SK-N-SH treated with all-trans-retinoic acid at 6 μM for 48 hours (cell line): ENCODE results near the gene PHF21B.

Source experiments
- ATAC-seq: fragments of 200-7000 bp; cut with Tn5 transposase; 3 replicates; pipeline ENCODE4 v1.9.1; 2020; ENCODE audit warnings: mild to moderate bottlenecking, moderate library complexity
- ARNTL ChIP-seq: fragments of 450-650 bp; formaldehyde crosslinking; IDR thresholded peaks from 2 replicates; pipeline ENCODE4 v1.5.0; 2020; ENCODE audit warnings: low read depth, mild to moderate bottlenecking, moderate library complexity, borderline replicate concordance
- CREB5 ChIP-seq: fragments of 250-450 bp; sonication (Bioruptor Pico); IDR thresholded peaks from 2 replicates; pipeline ENCODE4 v1.5.1; 2020; ENCODE audit warnings: low read depth, mild to moderate bottlenecking, moderate library complexity
- CSDC2 ChIP-seq: fragments of 250-450 bp; sonication (Bioruptor Pico); IDR thresholded peaks from 2 replicates; pipeline ENCODE4 v1.5.0; 2020; ENCODE audit warnings: mild to moderate bottlenecking, moderate library complexity
- ESRRG ChIP-seq: fragments of 250-450 bp; sonication (Bioruptor Pico); IDR thresholded peaks from 2 replicates; pipeline ENCODE4 v1.6.1; 2021; ENCODE audit warnings: mild to moderate bottlenecking
- ISL1 ChIP-seq: fragments of 250-450 bp; sonication (Bioruptor Pico); IDR thresholded peaks from 2 replicates; pipeline ENCODE4 v2.1.2; 2022; ENCODE audit warnings: mild to moderate bottlenecking, moderate library complexity
- OSR1 ChIP-seq: fragments of 250-450 bp; sonication (Bioruptor Pico); IDR thresholded peaks from 2 replicates; pipeline ENCODE4 v1.8.0; 2022; ENCODE audit warnings: moderate library complexity, mild to moderate bottlenecking, inconsistent platforms
- PATZ1 ChIP-seq: fragments of 250-450 bp; sonication (Bioruptor Pico); IDR thresholded peaks from 2 replicates; pipeline ENCODE4 v1.8.0; 2020; ENCODE audit warnings: mild to moderate bottlenecking, moderate library complexity, borderline replicate concordance
- PPARA ChIP-seq: fragments of 250-450 bp; sonication (Bioruptor Pico); IDR thresholded peaks from 2 replicates; pipeline ENCODE4 v1.5.0; 2020; ENCODE audit warnings: mild to moderate bottlenecking, borderline replicate concordance
- SNAI2 ChIP-seq: fragments of 250-450 bp; sonication (Bioruptor Pico); IDR thresholded peaks from 2 replicates; pipeline ENCODE4 v1.5.0; 2020; ENCODE audit warnings: mild to moderate bottlenecking, moderate library complexity
- TCF4 ChIP-seq: fragments of 250-450 bp; sonication (Bioruptor Pico); IDR thresholded peaks from 2 replicates; pipeline ENCODE4 v1.8.0; 2021; ENCODE audit warnings: mild to moderate bottlenecking, moderate library complexity, borderline replicate concordance
- TSHZ2 ChIP-seq: fragments of 250-450 bp; sonication (Bioruptor Pico); IDR thresholded peaks from 2 replicates; pipeline ENCODE4 v1.5.0; 2020; ENCODE audit warnings: mild to moderate bottlenecking, moderate library complexity
- ZFP3 ChIP-seq: fragments of 250-450 bp; sonication (Bioruptor Pico); IDR thresholded peaks from 2 replicates; pipeline ENCODE4 v1.5.0; 2020; ENCODE audit warnings: mild to moderate bottlenecking, moderate library complexity
- ZFP30 ChIP-seq: fragments of 450-650 bp; formaldehyde crosslinking; IDR thresholded peaks from 2 replicates; pipeline ENCODE4 v1.5.0; 2022; ENCODE audit warnings: mild to moderate bottlenecking, moderate library complexity
- ZNF565 ChIP-seq: fragments of 450-650 bp; formaldehyde crosslinking; conservative IDR thresholded peaks from 2 replicates; pipeline ENCODE4 v1.5.0; 2020; ENCODE audit warnings: low read depth, mild to moderate bottlenecking, moderate library complexity
- ZNF8 ChIP-seq: fragments of 450-650 bp; formaldehyde crosslinking; IDR thresholded peaks from 2 replicates; pipeline ENCODE4 v1.5.0; 2020; ENCODE audit warnings: mild to moderate bottlenecking, moderate library complexity
- TF ChIP-seq, protein P1 (sequence below): fragments of 250-450 bp; sonication (Bioruptor Pico); IDR thresholded peaks from 2 replicates; pipeline ENCODE4 v1.5.1; 2021; ENCODE audit warnings: mild to moderate bottlenecking, moderate library complexity

Gene PHF21B

DNA sequence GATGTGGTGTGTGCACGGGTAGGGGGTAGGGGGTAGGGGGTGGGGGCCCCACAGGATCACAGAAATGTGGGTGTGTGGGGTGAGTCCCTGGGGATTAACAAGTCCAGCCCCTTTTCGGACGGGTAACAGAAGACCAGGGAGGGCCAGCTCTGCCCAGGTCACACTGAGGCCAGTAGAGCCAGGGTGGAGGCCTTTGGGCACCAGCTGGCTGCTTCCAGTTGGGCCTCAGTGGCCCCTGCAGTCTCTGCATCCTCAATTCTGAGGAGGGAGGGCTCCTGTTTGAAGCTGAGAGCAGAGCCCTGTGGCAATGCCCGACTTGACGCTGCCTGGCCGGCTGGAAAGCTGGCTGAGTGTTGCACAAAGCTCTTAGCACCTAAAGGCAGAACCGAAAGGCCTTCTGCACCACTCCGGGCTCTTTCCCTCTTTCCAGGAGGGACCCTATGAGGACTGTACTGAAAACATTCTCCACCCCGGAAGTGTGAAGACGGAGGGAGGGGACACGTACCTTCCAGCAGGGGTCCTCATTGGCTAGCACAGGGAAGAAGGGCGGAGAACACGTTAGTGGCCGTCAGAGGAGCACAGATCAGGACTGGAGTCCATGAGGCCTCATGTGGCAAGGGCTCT, 120.4 kb downstream of the PHF21B start:
- ATAC-seq, result no peak

DNA sequence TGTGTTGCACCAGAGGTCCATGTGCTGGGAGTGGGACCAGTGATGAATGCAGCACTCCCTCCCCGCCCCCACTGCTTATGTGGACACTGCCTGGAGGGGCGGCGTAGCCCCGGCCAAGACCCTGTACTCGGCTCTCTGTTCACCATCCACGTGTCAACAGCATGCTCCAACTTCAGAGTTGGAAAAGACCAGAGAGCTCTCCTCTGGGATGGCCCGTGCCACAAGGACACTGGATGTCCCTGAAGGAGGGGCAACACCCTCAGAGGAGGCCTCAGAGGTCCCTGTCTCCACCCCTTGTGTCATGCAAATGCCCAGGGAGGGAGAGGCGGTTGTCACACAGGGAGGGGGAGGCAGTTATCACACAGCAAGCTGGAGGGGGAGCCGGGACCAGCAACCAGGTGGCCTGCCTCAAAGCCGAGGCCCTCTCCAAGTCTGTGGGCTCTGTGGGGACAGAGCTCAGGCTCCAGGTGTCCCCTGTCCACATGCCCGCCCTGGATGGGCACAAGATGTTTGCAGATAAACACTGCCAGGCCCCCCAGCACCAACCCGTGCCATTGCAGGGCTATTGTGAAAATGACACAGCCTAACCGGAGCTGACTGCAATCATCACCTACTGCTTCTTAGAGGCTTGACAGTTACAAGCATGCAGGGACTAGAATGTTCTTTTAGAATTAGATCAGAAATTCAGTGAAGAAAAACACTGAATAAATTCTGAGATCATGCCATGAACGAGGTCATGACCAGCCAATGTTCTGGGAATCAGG, 121.1 kb downstream of the PHF21B start:
- ATAC-seq, result no peak
- TF ChIP-seq CREB5 (CRISPR knock-in tag), result no peak
- no peak for TF ChIP-seq OSR1 (CRISPR knock-in tag)
- no peak for TF ChIP-seq ZNF565 (CRISPR knock-in tag)
- TF ChIP-seq ISL1 (CRISPR knock-in tag), result no peak
- TF ChIP-seq ARNTL (CRISPR knock-in tag), result no peak
- no peak for TF ChIP-seq PATZ1 (CRISPR knock-in tag)
- no peak for TF ChIP-seq ZNF8 (CRISPR knock-in tag)
- no peak for TF ChIP-seq TCF4
- TF ChIP-seq PPARA, result no peak
- TF ChIP-seq TSHZ2, result no peak
- no peak for TF ChIP-seq SNAI2 (CRISPR knock-in tag)

More for the DNA sequence above, 120.4 kb downstream of the PHF21B start:
- no peak for TF ChIP-seq ARNTL (CRISPR knock-in tag)
- TF ChIP-seq PATZ1 (CRISPR knock-in tag), result no peak
- no peak for TF ChIP-seq ZFP3
- TF ChIP-seq CSDC2 (CRISPR knock-in tag), result no peak
- TF ChIP-seq ESRRG (CRISPR knock-in tag), result no peak
- TF ChIP-seq ZNF8 (CRISPR knock-in tag), result no peak
- no peak for TF ChIP-seq CREB5 (CRISPR knock-in tag)
- TF ChIP-seq, protein P1, sequence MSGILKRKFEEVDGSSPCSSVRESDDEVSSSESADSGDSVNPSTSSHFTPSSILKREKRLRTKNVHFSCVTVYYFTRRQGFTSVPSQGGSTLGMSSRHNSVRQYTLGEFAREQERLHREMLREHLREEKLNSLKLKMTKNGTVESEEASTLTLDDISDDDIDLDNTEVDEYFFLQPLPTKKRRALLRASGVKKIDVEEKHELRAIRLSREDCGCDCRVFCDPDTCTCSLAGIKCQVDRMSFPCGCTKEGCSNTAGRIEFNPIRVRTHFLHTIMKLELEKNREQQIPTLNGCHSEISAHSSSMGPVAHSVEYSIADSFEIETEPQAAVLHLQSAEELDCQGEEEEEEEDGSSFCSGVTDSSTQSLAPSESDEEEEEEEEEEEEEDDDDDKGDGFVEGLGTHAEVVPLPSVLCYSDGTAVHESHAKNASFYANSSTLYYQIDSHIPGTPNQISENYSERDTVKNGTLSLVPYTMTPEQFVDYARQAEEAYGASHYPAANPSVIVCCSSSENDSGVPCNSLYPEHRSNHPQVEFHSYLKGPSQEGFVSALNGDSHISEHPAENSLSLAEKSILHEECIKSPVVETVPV, result no peak
- TF ChIP-seq TSHZ2, result no peak
- no peak for TF ChIP-seq ZFP30 (CRISPR knock-in tag)
